SK-N-SH (cell line): Measurements from ENCODE around the gene RAC3. TPM values are rescaled to one million over a fixed set of nuclear protein-coding genes. Genes with fewer than 3 reads are reported as not detected.

Source experiments
- CTCF ChIA-PET: fragments of 300-600, 350-600 bp; formaldehyde crosslinking; extraction: SDS; loops from one replicate; lab custom pipeline; 2021; lab: Yijun Ruan, JAX
- POLR2A ChIA-PET: fragments of 350-600 bp; sonication (Branson Sonifier 250); formaldehyde crosslinking; extraction: SDS; loops from one replicate; lab custom pipeline; 2020; ENCODE audit warnings: antibody characterized with exemption, inconsistent platforms; lab: Yijun Ruan, JAX
- DNase-seq: peaks from one replicate; pipeline ENCODE4 v3.0.0; 2012
- H2AFZ ChIP-seq: fragments of 200-600 bp; sonication (generic); 2 replicates; pipeline ENCODE4 v1.8.1; 2016; ENCODE audit warnings: antibody characterized with exemption, mild to moderate bottlenecking, low read depth
- H3F3A ChIP-seq: fragments of 200-600 bp; sonication (generic); replicated peaks from 2 replicates; pipeline ENCODE3; 2016; ENCODE audit warnings: antibody characterized with exemption, mild to moderate bottlenecking; ENCODE audit not compliant: insufficient read depth
- H3K27ac ChIP-seq, 2 experiments: fragments of 200-500 bp in 1 of 2; fragments of 200-600 bp in 1 of 2; sonication (Bioruptor generic) in 1 of 2; sonication (generic), shearing (Covaris generic) in 1 of 2; 2 replicates each; pipeline versions ENCODE4 v1.5.1 to v1.6.1; 2014 to 2016; ENCODE audit warnings: low read depth in 2 of 2, inconsistent platforms in 1 of 2, low read length in 1 of 2, mild to moderate bottlenecking in 1 of 2, mixed read lengths in 1 of 2
- H3K27me3 ChIP-seq: fragments of 200-600 bp; sonication (generic), shearing (Covaris generic); 2 replicates; pipeline ENCODE4 v1.6.1; 2016; ENCODE audit warnings: mixed run types; ENCODE audit not compliant: insufficient read depth
- H3K36me3 ChIP-seq, 2 experiments: fragments of 200-500 bp in 1 of 2; fragments of 200-600 bp in 1 of 2; sonication (Bioruptor generic) in 1 of 2; sonication (generic) in 1 of 2; replicated peaks in 1 of 2; 2 replicates each; pipeline versions ENCODE3 to v1.5.1; 2014 to 2016; ENCODE audit warnings: low read length in 1 of 2, mild to moderate bottlenecking in 1 of 2; ENCODE audit not compliant: insufficient read depth in 2 of 2, control insufficient read depth in 1 of 2
- H3K4me1 ChIP-seq, 2 experiments: fragments of 200-500 bp in 1 of 2; fragments of 200-600 bp in 1 of 2; sonication (Bioruptor generic) in 1 of 2; sonication (generic), shearing (Covaris generic) in 1 of 2; 2 replicates each; pipeline versions ENCODE4 v1.5.1 to v1.6.1; 2014 to 2016; ENCODE audit warnings: low read depth in 1 of 2, low read length in 1 of 2, mixed run types in 1 of 2; ENCODE audit not compliant: insufficient read depth in 2 of 2, control insufficient read depth in 1 of 2
- H3K4me2 ChIP-seq: fragments of 200-600 bp; sonication (generic), shearing (Covaris generic); 2 replicates; pipeline ENCODE4 v1.6.1; 2017; ENCODE audit warnings: mixed run types
- H3K4me3 ChIP-seq, 2 experiments: fragments of 200-500 bp in 1 of 2; fragments of 200-600 bp in 1 of 2; sonication (Bioruptor generic) in 1 of 2; sonication (generic), shearing (Covaris generic) in 1 of 2; 2 replicates each; pipeline versions ENCODE4 v1.5.1 to v1.8.1; 2014 to 2016; ENCODE audit warnings: low read depth in 2 of 2, inconsistent platforms in 1 of 2, low read length in 1 of 2, mild to moderate bottlenecking in 1 of 2, mixed read lengths in 1 of 2, moderate library complexity in 1 of 2
- H3K79me2 ChIP-seq: fragments of 200-600 bp; sonication (generic); 2 replicates; pipeline ENCODE4 v1.8.1; 2017; ENCODE audit warnings: mild to moderate bottlenecking; ENCODE audit not compliant: insufficient read depth
- H3K9ac ChIP-seq: fragments of 200-600 bp; sonication (generic); 2 replicates; pipeline ENCODE4 v1.6.1; 2017; ENCODE audit warnings: mixed run types
- H3K9me2 ChIP-seq: fragments of 200-600 bp; sonication (generic); 2 replicates; pipeline ENCODE4 v1.6.1; 2017; ENCODE audit warnings: mixed run types
- H3K9me3 ChIP-seq: fragments of 200-600 bp; sonication (generic); 2 replicates; pipeline ENCODE4 v1.6.1; 2017; ENCODE audit warnings: mixed run types, mild to moderate bottlenecking, moderate library complexity
- H4K20me1 ChIP-seq: fragments of 200-600 bp; sonication (generic); 2 replicates; pipeline ENCODE4 v1.6.1; 2017; ENCODE audit warnings: mild to moderate bottlenecking, mixed run types; ENCODE audit not compliant: insufficient read depth
- CHD2 ChIP-seq: fragments of 150-350 bp; IDR thresholded peaks from 2 replicates; pipeline ENCODE4 v1.6.1; 2018; ENCODE audit warnings: low read length; ENCODE audit not compliant: partially characterized antibody
- MXI1 ChIP-seq: IDR thresholded peaks from 2 replicates; pipeline ENCODE4 v1.6.1; 2012; ENCODE audit warnings: mild to moderate bottlenecking, low read depth, low read length, improper control_type of control experiment
- REST ChIP-seq: IDR thresholded peaks from 2 replicates; pipeline ENCODE4 v1.6.1; 2012; ENCODE audit warnings: mild to moderate bottlenecking, low read depth, low read length, moderate library complexity
- RXRA ChIP-seq: IDR thresholded peaks from 2 replicates; pipeline ENCODE4 v1.4.0; 2012; ENCODE audit warnings: low read depth, mild to moderate bottlenecking, borderline replicate concordance
- SIN3A ChIP-seq: IDR thresholded peaks from 2 replicates; pipeline ENCODE4 v1.6.1; 2012; ENCODE audit warnings: low read depth, mild to moderate bottlenecking, low read length, moderate library complexity, borderline replicate concordance
- TEAD4 ChIP-seq: IDR thresholded peaks from 2 replicates; pipeline ENCODE4 v1.4.0; 2012; ENCODE audit warnings: mild to moderate bottlenecking, borderline replicate concordance; ENCODE audit not compliant: insufficient read depth
- WGBS: methylation state at CpG from one replicate; pipeline ENCODE4 v1.1.6; 2017; ENCODE audit warnings: low lambda C conversion rate; 5-methylcytosine and 5-hydroxymethylcytosine counted together
- polyA plus RNA-seq, 3 experiments: library from polyadenylated mRNA; depleted of rRNA; stranded (reverse); fragments of >200 nt; gene quantifications; 2 replicates each; pipeline ENCODE4 v1.2.3, GENCODE V29; 2012
- TF ChIP-seq, protein P1 (sequence below): IDR thresholded peaks from 2 replicates; pipeline ENCODE4 v1.4.0; 2012; ENCODE audit warnings: low read depth

RAC3 gene
- polyA plus RNA-seq, 1 of the 3 experiments (the other 2 are of a cell fraction): 83.6 TPM

- no peak for TF ChIP-seq TEAD4
Observed at GRCh38 chr17:82064433-82065192, 33.1 kb downstream of the RAC3 start (continued).

DNA sequence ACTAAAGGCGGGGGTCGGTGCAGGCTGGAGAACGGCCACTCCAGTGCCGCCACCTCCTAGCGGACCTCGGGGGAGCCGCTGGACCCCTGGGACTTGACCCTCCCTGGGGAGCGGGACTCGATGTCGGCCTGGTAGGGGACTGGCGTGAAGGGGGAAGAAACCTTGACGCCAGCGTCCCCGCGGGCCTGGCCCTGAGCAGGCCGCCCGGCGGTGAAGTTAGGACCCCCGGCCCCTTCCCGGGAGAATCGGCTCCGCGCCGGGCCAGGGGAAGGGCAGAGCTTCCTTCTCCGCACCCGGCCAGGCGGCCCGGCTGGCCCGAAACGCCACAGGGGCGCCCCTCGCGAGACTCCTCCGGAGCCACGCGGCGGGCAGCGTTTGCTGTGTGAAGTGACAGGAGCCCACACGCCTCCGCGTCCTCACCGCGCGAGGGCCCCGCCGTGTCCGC, 33.7 kb downstream of the RAC3 start:
- Histone ChIP-seq H3K9me3 (no peaks in the 10 kb centered on the region), H3K4me3 (peak overlapping the region; percentile 81 to 95), H3K4me1 (peaks cover 12 to 21% of the 10 kb centered on the region in 2 experiments; a peak in 2 of 4 replicates), H3F3A (peaks cover 12% of the 10 kb centered on the region), H3K36me3 (peaks cover 12 to 39% of the 10 kb centered on the region in 2 experiments), H3K9me2 (no peaks in the 10 kb centered on the region), H2AFZ (no peak overlapping the region), H3K9ac (peak overlapping the region; percentile 89), H3K79me2 (peaks cover 26% of the 10 kb centered on the region), H4K20me1 (no peaks in the 10 kb centered on the region), H3K27me3 (no peaks in the 10 kb centered on the region), H3K27ac (peak overlapping the region in 1 of 2 experiments; percentile 24; a peak in 1 of 4 replicates), H3K4me2 (peak overlapping the region; percentile 100)
- no peak for TF ChIP-seq REST
- TF ChIP-seq CHD2: peak; percentile 71
- peak; percentile 90 for TF ChIP-seq MXI1
- TF ChIP-seq TEAD4: no peak
- TF ChIP-seq RXRA: no peak
- 0 out of 2 replicates have a peak, but pooled peaks have one; percentile 56 for TF ChIP-seq SIN3A
- TF ChIP-seq, protein P1, sequence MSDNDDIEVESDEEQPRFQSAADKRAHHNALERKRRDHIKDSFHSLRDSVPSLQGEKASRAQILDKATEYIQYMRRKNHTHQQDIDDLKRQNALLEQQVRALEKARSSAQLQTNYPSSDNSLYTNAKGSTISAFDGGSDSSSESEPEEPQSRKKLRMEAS: peak; percentile 38; the same call in 1 of the 2 replicates
- DNase-seq: no peak
- CTCF ChIA-PET: interaction anchor here (0.7 to 8.0 kb wide), 7 partner anchors 9 to 90 kb away, joined by 3 to 47 read pairs (median 4); partner anchors contain the start of genes DCXR, GPS1, RAC3 and RFNG
- 2% methylated on average over 18 of the region's 47 CpGs for WGBS
- POLR2A ChIA-PET: interaction anchor here (0.6 to 1.0 kb wide), 3 partner anchors 13 to 34 kb away, joined by 3 read pairs; partner anchors contain the start of gene DCXR
